ENCODE data around the gene LTO1. TPM values are rescaled to one million over a fixed set of nuclear protein-coding genes. Genes with fewer than 3 reads are reported as not detected.

LTO1 gene
- total RNA-seq, 4 donors from 2014 or later = 4.1 to 30.7 (median 17.4) TPM

GRCh38 chr11:69654660-69655478 lies 20.3 kb downstream of the LTO1 start:
- intact Hi-C loops (cut with DNase I; ENCODE audit: low total_unique reads) = no loop called here
- no peaks in the 10 kb centered on the region for H3K4me1 ChIP-seq
- H3K27ac ChIP-seq = no peak overlapping the region

GRCh38 chr11:69654001-69654659 lies 21.0 kb downstream of the LTO1 start:
- no peaks in the 10 kb centered on the region for H3K36me3 ChIP-seq
- intact Hi-C loops (cut with DNase I; ENCODE audit: low total_unique reads) = no loop called here

More at GRCh38 chr11:69654660-69655478, 20.3 kb downstream of the LTO1 start:
- no peak for DNase-seq
- H3K4me3 ChIP-seq = no peak overlapping the region
- no peak for TF ChIP-seq POLR2A (IDR thresholded peaks at IDR 0.05)
- TF ChIP-seq CTCF (IDR thresholded peaks at IDR 0.05) = no peak
- no peaks in the 10 kb centered on the region for H3K27me3 ChIP-seq
- H3K9me3 ChIP-seq = no peaks in the 10 kb centered on the region
- H3K36me3 ChIP-seq = no peaks in the 10 kb centered on the region

GRCh38 chr11:69653406-69653960 lies 21.7 kb downstream of the LTO1 start:
- TF ChIP-seq CTCF (IDR thresholded peaks at IDR 0.05) (no peak), POLR2A (IDR thresholded peaks at IDR 0.05) (no peak)
- Histone ChIP-seq H3K36me3 (no peaks in the 10 kb centered on the region), H3K27me3 (no peaks in the 10 kb centered on the region), H3K4me3 (no peak overlapping the region), H3K27ac (no peak overlapping the region), H3K9me3 (no peaks in the 10 kb centered on the region), H3K4me1 (no peaks in the 10 kb centered on the region)
- intact Hi-C loops (cut with DNase I; ENCODE audit: low total_unique reads) = no loop called here
- no peak for DNase-seq

More at GRCh38 chr11:69654001-69654659, 21.0 kb downstream of the LTO1 start:
- TF ChIP-seq POLR2A (IDR thresholded peaks at IDR 0.05) = no peak
- no peak for TF ChIP-seq CTCF (IDR thresholded peaks at IDR 0.05)
- H3K9me3 ChIP-seq = no peaks in the 10 kb centered on the region
- no peaks in the 10 kb centered on the region for H3K4me1 ChIP-seq
- H3K27me3 ChIP-seq = no peaks in the 10 kb centered on the region
- DNase-seq = no peak
- no peak overlapping the region for H3K27ac ChIP-seq
- no peak overlapping the region for H3K4me3 ChIP-seq

GRCh38 chr11:69652999-69653398 lies 22.2 kb downstream of the LTO1 start:
- Histone ChIP-seq H3K4me1 (no peaks in the 10 kb centered on the region), H3K9me3 (no peaks in the 10 kb centered on the region), H3K4me3 (no peak overlapping the region), H3K36me3 (no peaks in the 10 kb centered on the region), H3K27ac (no peak overlapping the region), H3K27me3 (no peaks in the 10 kb centered on the region)
- TF ChIP-seq CTCF (IDR thresholded peaks at IDR 0.05) (no peak), POLR2A (IDR thresholded peaks at IDR 0.05) (no peak)
- DNase-seq = no peak
- intact Hi-C loops (cut with DNase I; ENCODE audit: low total_unique reads) = no loop called here

Measured in uterus (tissue), 4 donors.